Panc1 (cell line): ENCODE data around the gene RPSA. TPM values are rescaled to one million over a fixed set of nuclear protein-coding genes. Genes with fewer than 3 reads are reported as not detected.

Experiments used
- ATAC-seq: fragments of 200-7000 bp; cut with Tn5 transposase; 2 replicates; pipeline ENCODE4 v1.9.1; 2020; ENCODE audit warnings: mild to moderate bottlenecking, moderate library complexity
- BruUV-seq: library from RNA; stranded (reverse); fragments of 400-500 nt; replicated peaks from 2 replicates; lab custom pipeline; 2021; lab: Mats Ljungman, UMichigan
- CTCF ChIA-PET: fragments of 300-600 bp; sonication (Branson Sonifier 250); formaldehyde crosslinking; loops from one replicate; lab custom pipeline; 2022; ENCODE audit warnings: antibody characterized with exemption; lab: Charles Lee
- POLR2A ChIA-PET: fragments of 300-600 bp; sonication (Branson Sonifier 250); formaldehyde crosslinking; loops from one replicate; lab custom pipeline; 2022; ENCODE audit warnings: antibody characterized with exemption; lab: Charles Lee
- DNase-seq: peaks from one replicate; pipeline ENCODE4 v3.0.0-alpha.2; 2010; ENCODE audit warnings: low read depth, low spot score
- H3K27ac ChIP-seq: 2 replicates; pipeline ENCODE4 v1.5.1; 2011; ENCODE audit warnings: mild to moderate bottlenecking, low read length, inconsistent platforms
- H3K27me3 ChIP-seq: fragments of 200-500 bp; sonication (Bioruptor generic); 2 replicates; pipeline ENCODE4 v1.6.0; 2014; ENCODE audit warnings: low read length, inconsistent platforms; ENCODE audit not compliant: control insufficient read depth, insufficient read depth
- H3K36me3 ChIP-seq: fragments of 200-500 bp; sonication (Bioruptor generic); 2 replicates; pipeline ENCODE4 v1.5.1; 2014; ENCODE audit warnings: inconsistent platforms, mild to moderate bottlenecking, low read length, moderate library complexity; ENCODE audit not compliant: control insufficient read depth, insufficient read depth
- H3K4me1 ChIP-seq: 2 replicates; pipeline ENCODE4 v1.5.1; 2011; ENCODE audit warnings: inconsistent platforms, mild to moderate bottlenecking, low read length, moderate library complexity; ENCODE audit not compliant: control insufficient read depth, insufficient read depth
- H3K4me3 ChIP-seq, 2 experiments: 2 replicates each; pipeline ENCODE4 v1.5.1; 2011 to 2012; ENCODE audit warnings: low read depth in 2 of 2, low read length in 2 of 2, mild to moderate bottlenecking in 2 of 2, inconsistent platforms in 1 of 2, moderate library complexity in 1 of 2
- H3K9me3 ChIP-seq: fragments of 200-500 bp; sonication (Bioruptor generic); 2 replicates; pipeline ENCODE4 v1.5.1; 2014; ENCODE audit warnings: low read depth, mild to moderate bottlenecking, inconsistent platforms, low read length, moderate library complexity; ENCODE audit not compliant: control insufficient read depth, insufficient read depth
- CTCF ChIP-seq: fragments of 450-650 bp; IDR thresholded peaks from 2 replicates; pipeline ENCODE4 v1.5.1; 2017; ENCODE audit warnings: mild to moderate bottlenecking
- POLR2AphosphoS5 ChIP-seq: IDR thresholded peaks from 2 replicates; pipeline ENCODE4 v1.6.1; 2012; ENCODE audit warnings: mild to moderate bottlenecking, low read depth, low read length, moderate library complexity
- REST ChIP-seq, 2 experiments: IDR thresholded peaks; 2 replicates each; pipeline ENCODE4 v1.6.1; 2011 to 2012; ENCODE audit warnings: low read depth in 2 of 2, control low read depth in 1 of 2, low read length in 1 of 2, mild to moderate bottlenecking in 1 of 2, moderate library complexity in 1 of 2; ENCODE audit not compliant: insufficient read depth in 1 of 2
- SIN3A ChIP-seq: IDR thresholded peaks from 2 replicates; pipeline ENCODE4 v1.6.1; 2012; ENCODE audit warnings: low read depth, mild to moderate bottlenecking, low read length, moderate library complexity, borderline replicate concordance; ENCODE audit not compliant: insufficient read depth
- TCF7L2 ChIP-seq: IDR thresholded peaks from 2 replicates; pipeline ENCODE4 v1.6.1; 2011; ENCODE audit warnings: mild to moderate bottlenecking, low read depth, low read length, inconsistent platforms
- in situ Hi-C: cut with HindIII; loops from 2 replicates; pipeline ENCODE4 v1.10.0; 2016; ENCODE audit warnings: low sequenced_read_pairs, low pct_unique_long_range_greater_than_20kb
- intact Hi-C: fragments of 100-400 bp; cut with micrococcal nuclease; formaldehyde crosslinking; loops from one replicate; pipeline ENCODE4 v1.10.0; 2022; ENCODE audit not compliant: unreplicated experiment
- total RNA-seq: library from RNA; stranded (reverse); gene quantifications from one replicate; pipeline ENCODE4 v1.2.1, GENCODE V29; 2021; ENCODE audit not compliant: unreplicated experiment

Gene RPSA
- total RNA-seq, 1 experiment from 2014 or later, result 856 TPM

- TF ChIP-seq CTCF (no peak), POLR2AphosphoS5 (no peak), REST (IDR thresholded peaks at IDR 0.05; ENCODE audit: insufficient read depth in 1 of 2, low read depth in 2 of 2, low read length in 1 of 2) (no peak), SIN3A (peak; percentile 92; the same call in 1 of the 2 replicates), TCF7L2 (no peak)
- no TSS peak for BruUV-seq
- peak overlapping the region; percentile 80 for H3K27ac ChIP-seq
- peaks cover 14% of the 10 kb centered on the region for H3K4me1 ChIP-seq
- intact Hi-C loops (no loop called here), in situ Hi-C loops (no loop called here)
- DNase-seq, result no peak
- peak; percentile 93 for ATAC-seq
- CTCF ChIA-PET, result no interaction called here
- no peaks in the 10 kb centered on the region; the same call in 1 of the 2 replicates for H3K36me3 ChIP-seq
- no peaks in the 10 kb centered on the region for H3K9me3 ChIP-seq
- H3K4me3 ChIP-seq, result peak overlapping the region; percentile 79 to 84
- H3K27me3 ChIP-seq, result no peaks in the 10 kb centered on the region
- POLR2A ChIA-PET, result interaction anchor here (0.8 kb wide), 1 partner anchor 8 kb away, joined by 5 read pairs; no protein-coding TSS in a partner anchor
These were observed 22.4 kb upstream of the RPSA start for GRCh38 chr3:39383881-39384664.

- CTCF ChIA-PET, result no interaction called here
- H3K9me3 ChIP-seq, result no peaks in the 10 kb centered on the region
- no peak for DNase-seq
- POLR2A ChIA-PET, result interaction anchor here (0.8 kb wide), 1 partner anchor 9 kb away, joined by 5 read pairs; no protein-coding TSS in a partner anchor
- no peak for ATAC-seq
- intact Hi-C loops (no loop called here), in situ Hi-C loops (no loop called here)
- no peaks in the 10 kb centered on the region for H3K27me3 ChIP-seq
- BruUV-seq, result no TSS peak
- H3K4me1 ChIP-seq, result peaks cover 14% of the 10 kb centered on the region
- no peaks in the 10 kb centered on the region; the same call in 1 of the 2 replicates for H3K36me3 ChIP-seq
- H3K27ac ChIP-seq, result peak overlapping the region; percentile 41
- no peak for TF ChIP-seq CTCF
- no peak for TF ChIP-seq REST (IDR thresholded peaks at IDR 0.05; ENCODE audit: insufficient read depth in 1 of 2, low read depth in 2 of 2, low read length in 1 of 2)
- no peak for TF ChIP-seq TCF7L2
- TF ChIP-seq SIN3A, result no peak
- TF ChIP-seq POLR2AphosphoS5, result no peak
- H3K4me3 ChIP-seq, result peak overlapping the region; percentile 79 to 84
These were observed 21.9 kb upstream of the RPSA start for GRCh38 chr3:39384665-39385000.
